CD4-positive, alpha-beta T cell treated with Interleukin-6 for 4 hours (primary cell): Measurements from ENCODE around the gene FOXD4L3.
"Not testable (repeated sequence)": the region's sequence is repeated elsewhere in the genome, so short reads cannot be mapped to it uniquely, and the experiment has no call there.

ENCODE experiments used
- DNase-seq: peaks from one replicate; pipeline ENCODE4 v3.0.0-alpha.2; 2020; ENCODE audit warnings: mixed read lengths

FOXD4L3 gene

GRCh38 chr9:68302567-68302966 is at the start of gene FOXD4L3:
TSS of gene FOXD4L3 (plus strand) at chr9:68302867. CDS start at chr9:68302952, 85 bp downstream.
- not testable (repeated sequence) for DNase-seq

GRCh38 chr9:68281041-68281440 is 21.6 kb upstream of the FOXD4L3 start:
- not testable (repeated sequence) for DNase-seq

- not testable (repeated sequence) for DNase-seq
These were observed 1.1 kb downstream of the FOXD4L3 start for GRCh38 chr9:68303771-68304170.

- not testable (repeated sequence) for DNase-seq
These were observed 1.5 kb downstream of the FOXD4L3 start for GRCh38 chr9:68304212-68304611.

GRCh38 chr9:68304777-68305176 is 2.1 kb downstream of the FOXD4L3 start:
- DNase-seq: not testable (repeated sequence)

- DNase-seq: not testable (repeated sequence)
These were observed 3.1 kb downstream of the FOXD4L3 start for GRCh38 chr9:68305680-68306285.

GRCh38 chr9:68306391-68306964 is 3.8 kb downstream of the FOXD4L3 start:
- DNase-seq: not testable (repeated sequence)

- DNase-seq: not testable (repeated sequence)
These were observed 4.5 kb downstream of the FOXD4L3 start for GRCh38 chr9:68307127-68307526.

- not testable (repeated sequence) for DNase-seq
These were observed 5.0 kb downstream of the FOXD4L3 start for GRCh38 chr9:68307654-68308053.

- DNase-seq: not testable (repeated sequence)
These were observed 8.5 kb downstream of the FOXD4L3 start for GRCh38 chr9:68311208-68311607.

- DNase-seq: not testable (repeated sequence)
These were observed 15.5 kb downstream of the FOXD4L3 start for GRCh38 chr9:68318209-68318608.

GRCh38 chr9:68323749-68324148 is 21.1 kb downstream of the FOXD4L3 start:
- not testable (repeated sequence) for DNase-seq

- not testable (repeated sequence) for DNase-seq
These were observed 21.9 kb downstream of the FOXD4L3 start for GRCh38 chr9:68324518-68324917.

GRCh38 chr9:68329106-68329505 is 26.4 kb downstream of the FOXD4L3 start:
- not testable (repeated sequence) for DNase-seq

- not testable (repeated sequence) for DNase-seq
These were observed 28.0 kb downstream of the FOXD4L3 start for GRCh38 chr9:68330531-68331173.

- not testable (repeated sequence) for DNase-seq
These were observed 29.5 kb downstream of the FOXD4L3 start for GRCh38 chr9:68332122-68332521.

- not testable (repeated sequence) for DNase-seq
These were observed 33.3 kb downstream of the FOXD4L3 start for GRCh38 chr9:68335935-68336334.

GRCh38 chr9:68336639-68337339 is 34.1 kb downstream of the FOXD4L3 start:
- DNase-seq: not testable (repeated sequence)

GRCh38 chr9:68338000-68338399 is 35.3 kb downstream of the FOXD4L3 start:
- not testable (repeated sequence) for DNase-seq

GRCh38 chr9:68342265-68343025 is 39.8 kb downstream of the FOXD4L3 start:
- DNase-seq: not testable (repeated sequence)

- not testable (repeated sequence) for DNase-seq
These were observed 40.6 kb downstream of the FOXD4L3 start for GRCh38 chr9:68343242-68343641.

- not testable (repeated sequence) for DNase-seq
These were observed 41.3 kb downstream of the FOXD4L3 start for GRCh38 chr9:68343992-68344391.
